HG02588 (cell line): ENCODE data around the gene PLA2G10.
A peak's percentile ranks its signal among the peaks of the same experiment; 100 is the strongest.
"Not testable (repeated sequence)": the region's sequence is repeated elsewhere in the genome, so short reads cannot be mapped to it uniquely, and the experiment has no call there.

Source experiments
- ATAC-seq: cut with Tn5 transposase; IDR thresholded peaks from one replicate; pipeline ENCODE4 v1.9.1; 2021; ENCODE audit warnings: mild to moderate bottlenecking, moderate library complexity; ENCODE audit not compliant: unreplicated experiment

The PLA2G10 gene

GRCh38 chr16:14667347-14668266, 26.5 kb downstream of the PLA2G10 start:
- ATAC-seq = no peak

- peak; percentile 74 for ATAC-seq
These were observed 36.0 kb downstream of the PLA2G10 start for GRCh38 chr16:14658063-14658462.

- no peak for ATAC-seq
These were observed 41.4 kb downstream of the PLA2G10 start for GRCh38 chr16:14652726-14653125.

GRCh38 chr16:14650629-14651028, 43.5 kb downstream of the PLA2G10 start:
- no peak for ATAC-seq

GRCh38 chr16:14649816-14650215, 44.3 kb downstream of the PLA2G10 start:
- no peak for ATAC-seq

- no peak for ATAC-seq
These were observed 52.2 kb downstream of the PLA2G10 start for GRCh38 chr16:14641926-14642325.

GRCh38 chr16:14641206-14641605, 52.9 kb downstream of the PLA2G10 start:
- ATAC-seq = no peak

- ATAC-seq = no peak
These were observed 53.6 kb downstream of the PLA2G10 start for GRCh38 chr16:14640538-14640937.

GRCh38 chr16:14636951-14637240, 57.2 kb downstream of the PLA2G10 start:
- ATAC-seq = not testable (repeated sequence)

GRCh38 chr16:14636179-14636950, 57.7 kb downstream of the PLA2G10 start:
- ATAC-seq = not testable (repeated sequence)

- ATAC-seq = no peak
These were observed 58.5 kb downstream of the PLA2G10 start for GRCh38 chr16:14635395-14636165.

GRCh38 chr16:14634389-14634725, 59.8 kb downstream of the PLA2G10 start:
- ATAC-seq = no peak

- peak; percentile 77 for ATAC-seq
These were observed 61.2 kb downstream of the PLA2G10 start, which contains the start of gene BFAR for GRCh38 chr16:14632693-14633569. BFAR (plus strand) TSS chr16:14632951; CDS start chr16:14644347, 11,396 bp downstream.

- not testable (repeated sequence) for ATAC-seq
These were observed 63.3 kb downstream of the PLA2G10 start for GRCh38 chr16:14630620-14631330.

GRCh38 chr16:14629919-14630619, 64.0 kb downstream of the PLA2G10 start, which contains the start of gene PARN:
PARN (minus strand) TSS chr16:14630260; CDS start chr16:14630125, 135 bp downstream.
- ATAC-seq = peak; percentile 47

- peak; percentile 1 for ATAC-seq
These were observed 64.5 kb downstream of the PLA2G10 start for GRCh38 chr16:14629612-14629918.

- ATAC-seq = no peak
These were observed 65.1 kb downstream of the PLA2G10 start for GRCh38 chr16:14628806-14629611.

- no peak for ATAC-seq
These were observed 67.0 kb downstream of the PLA2G10 start for GRCh38 chr16:14627078-14627477.
